H1 (cell line): ENCODE results near the gene GNS. TPM values are rescaled to one million over a fixed set of nuclear protein-coding genes. Genes with fewer than 3 reads are reported as not detected.

ENCODE experiments used
- ATF3 ChIP-seq: IDR thresholded peaks from 2 replicates; pipeline ENCODE4 v1.6.1; 2011; ENCODE audit warnings: low read depth, mild to moderate bottlenecking, low read length; ENCODE audit not compliant: insufficient read depth
- BACH1 ChIP-seq: IDR thresholded peaks from 2 replicates; pipeline ENCODE4 v1.6.1; 2012; ENCODE audit warnings: low read length, improper control_type of control experiment
- CEBPB ChIP-seq: IDR thresholded peaks from 2 replicates; pipeline ENCODE4 v1.6.1; 2012; ENCODE audit warnings: low read depth, low read length
- E2F6 ChIP-seq: IDR thresholded peaks from 2 replicates; pipeline ENCODE4 v1.6.1; 2012; ENCODE audit warnings: inconsistent platforms
- EGR1 ChIP-seq: IDR thresholded peaks from 2 replicates; pipeline ENCODE4 v1.6.1; 2011; ENCODE audit warnings: low read depth, low read length, borderline replicate concordance
- EP300 ChIP-seq, 2 experiments: IDR thresholded peaks; 1 replicate in 1 of 2; 2 replicates in 1 of 2; pipeline ENCODE4 v1.6.1; 2011 to 2012; ENCODE audit warnings: low read depth in 2 of 2, low read length in 2 of 2, mild to moderate bottlenecking in 2 of 2, borderline replicate concordance in 1 of 2, inconsistent platforms in 1 of 2, moderate library complexity in 1 of 2
- FOSL1 ChIP-seq: IDR thresholded peaks from 2 replicates; pipeline ENCODE4 v1.6.1; 2011; ENCODE audit warnings: mild to moderate bottlenecking, low read depth, low read length, moderate library complexity; ENCODE audit not compliant: insufficient read depth
- GABPA ChIP-seq: IDR thresholded peaks from 2 replicates; pipeline ENCODE4 v1.6.1; 2011; ENCODE audit warnings: mild to moderate bottlenecking, low read length, moderate library complexity, borderline replicate concordance; ENCODE audit not compliant: insufficient read depth
- KDM1A ChIP-seq: fragments of 200-600, 300-600 bp; sonication (generic); IDR thresholded peaks from 2 replicates; pipeline ENCODE4 v1.7.1; 2016; ENCODE audit warnings: mild to moderate bottlenecking, low read length, borderline replicate concordance
- MAFK ChIP-seq: IDR thresholded peaks from 2 replicates; pipeline ENCODE4 v1.6.1; 2012; ENCODE audit warnings: low read depth, mild to moderate bottlenecking, improper control_type of control experiment, low read length
- MAX ChIP-seq: IDR thresholded peaks from 2 replicates; pipeline ENCODE4 v1.6.1; 2012; ENCODE audit warnings: inconsistent platforms
- PHF8 ChIP-seq: fragments of 200-600 bp; sonication (generic); conservative IDR thresholded peaks from 2 replicates; pipeline ENCODE4 v1.7.1; 2012; ENCODE audit warnings: low read depth, mild to moderate bottlenecking, inconsistent platforms, low read length, moderate library complexity
- RAD21 ChIP-seq, 2 experiments: IDR thresholded peaks in 1 of 2; conservative IDR thresholded peaks in 1 of 2; 2 replicates each; pipeline ENCODE4 v1.6.1; 2011; ENCODE audit warnings: low read depth in 2 of 2, low read length in 2 of 2, improper control_type of control experiment in 1 of 2, inconsistent platforms in 1 of 2, mild to moderate bottlenecking in 1 of 2, moderate library complexity in 1 of 2
- RNF2 ChIP-seq: fragments of 200-900, 300-1000 bp; sonication (generic); IDR thresholded peaks from 2 replicates; pipeline ENCODE4 v1.7.1; 2016; ENCODE audit warnings: borderline replicate concordance, low read depth, mild to moderate bottlenecking, antibody characterized with exemption, low read length; ENCODE audit not compliant: poor library complexity, severe bottlenecking; ENCODE audit errors: missing control alignments
- SIRT6 ChIP-seq: IDR thresholded peaks from one replicate; pipeline ENCODE4 v1.7.1; 2012; ENCODE audit warnings: low read length, inconsistent platforms
- SP1 ChIP-seq: IDR thresholded peaks from 2 replicates; pipeline ENCODE4 v1.6.1; 2011; ENCODE audit warnings: low read depth, low read length
- SUZ12 ChIP-seq: fragments of 200-600 bp; sonication (generic); IDR thresholded peaks from 2 replicates; pipeline ENCODE4 v1.6.1; 2012; ENCODE audit warnings: mild to moderate bottlenecking, inconsistent platforms, low read length, moderate library complexity, mixed read lengths
- YY1 ChIP-seq: IDR thresholded peaks from 2 replicates; pipeline ENCODE4 v1.6.1; 2011; ENCODE audit warnings: low read depth, mild to moderate bottlenecking, low read length
- ZNF274 ChIP-seq: IDR thresholded peaks from 2 replicates; pipeline ENCODE4 v1.7.0; 2012; ENCODE audit warnings: low read length, borderline replicate concordance; ENCODE audit errors: extremely low read depth
- polyA plus RNA-seq, 7 experiments: library from polyadenylated mRNA; depleted of rRNA in 3 of 7; stranded (reverse) in 5 of 7; unstranded in 2 of 7; fragments of >200 nt in 5 of 7; fragments of 200-250 nt in 2 of 7; gene quantifications; 1 replicate in 5 of 7; 2 replicates in 1 of 7; 4 replicates in 1 of 7; pipeline versions ENCODE4 v1.2.1 to v1.2.3, GENCODE V29; 2011 to 2013; ENCODE audit warnings: missing spikeins in 2 of 7, mixed read lengths in 2 of 7
- total RNA-seq: library from RNA; stranded (reverse); fragmentation: NEBNext Ultra II Directional; extraction: Animal tissue kit (Norgen Biotek cat#: 25700); gene quantifications from 2 replicates; pipeline ENCODE4 v1.2.1, GENCODE V29; 2021
- TF ChIP-seq, protein P1 (sequence below), 3 experiments: IDR thresholded peaks; 1 replicate in 2 of 3; 2 replicates in 1 of 3; pipeline versions ENCODE4 v1.5.1 to v1.6.1; 2011; ENCODE audit warnings: low read length in 3 of 3, mild to moderate bottlenecking in 3 of 3, inconsistent platforms in 2 of 3, low read depth in 1 of 3, moderate library complexity in 1 of 3; ENCODE audit not compliant: insufficient read depth in 1 of 3; ENCODE audit errors: control extremely low read depth in 1 of 3

Gene GNS
- total and polyA plus RNA-seq, 2 of the 8 experiments (the other 6 are each of a cell fraction or from before 2014, with no cell fraction given), result 16.0 to 28.5 TPM

DNA sequence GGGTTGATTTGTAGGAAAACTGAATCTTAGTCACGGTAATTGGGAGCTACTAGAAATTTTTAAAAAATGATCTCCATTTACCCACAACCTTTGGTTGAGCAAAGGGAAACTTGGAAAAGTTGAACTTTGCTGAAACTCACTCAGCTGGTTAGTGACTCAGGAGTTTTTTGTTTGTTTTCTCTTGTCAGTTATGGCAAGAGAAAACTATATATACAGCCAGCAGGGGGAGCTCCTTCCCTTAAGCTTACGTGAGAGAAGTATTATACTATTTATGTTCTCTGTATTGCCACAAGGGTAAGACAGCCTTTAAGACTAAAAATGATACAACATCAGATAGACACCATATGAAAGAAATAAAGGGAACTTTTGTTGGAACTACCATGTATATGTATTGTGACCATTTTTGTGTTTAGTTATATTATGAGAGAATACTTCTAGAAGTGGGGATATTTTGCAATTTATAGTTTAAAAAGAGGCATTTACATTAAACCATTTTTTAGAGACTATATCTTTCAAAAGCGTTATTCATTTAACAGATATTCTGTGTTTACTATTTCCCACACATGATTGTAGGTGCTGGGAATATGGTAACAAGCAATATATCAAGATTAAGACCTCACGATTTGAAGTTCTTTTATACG, 37.1 kb upstream of the GNS start (continued):
- TF ChIP-seq MAFK (peak; percentile 88), SUZ12 (no peak), E2F6 (no peak), EP300 (IDR thresholded peaks at IDR 0.05; ENCODE audit: borderline replicate concordance in 1 of 2, low read depth in 2 of 2, low read length in 2 of 2) (no peak), SP1 (no peak), KDM1A (no peak), GABPA (no peak), YY1 (no peak), FOSL1 (no peak), MAX (no peak), EGR1 (no peak), RNF2 (no peak), CEBPB (no peak), ATF3 (no peak), SIRT6 (no peak), RAD21 (IDR thresholded peaks at IDR 0.05 in 1 of 2, conservative IDR thresholded peaks at IDR 0.05 in 1 of 2; ENCODE audit: low read depth in 2 of 2, low read length in 2 of 2) (peak; percentile 61 to 66), ZNF274 (no peak), BACH1 (peak; percentile 92), PHF8 (no peak)
- TF ChIP-seq, protein P1, sequence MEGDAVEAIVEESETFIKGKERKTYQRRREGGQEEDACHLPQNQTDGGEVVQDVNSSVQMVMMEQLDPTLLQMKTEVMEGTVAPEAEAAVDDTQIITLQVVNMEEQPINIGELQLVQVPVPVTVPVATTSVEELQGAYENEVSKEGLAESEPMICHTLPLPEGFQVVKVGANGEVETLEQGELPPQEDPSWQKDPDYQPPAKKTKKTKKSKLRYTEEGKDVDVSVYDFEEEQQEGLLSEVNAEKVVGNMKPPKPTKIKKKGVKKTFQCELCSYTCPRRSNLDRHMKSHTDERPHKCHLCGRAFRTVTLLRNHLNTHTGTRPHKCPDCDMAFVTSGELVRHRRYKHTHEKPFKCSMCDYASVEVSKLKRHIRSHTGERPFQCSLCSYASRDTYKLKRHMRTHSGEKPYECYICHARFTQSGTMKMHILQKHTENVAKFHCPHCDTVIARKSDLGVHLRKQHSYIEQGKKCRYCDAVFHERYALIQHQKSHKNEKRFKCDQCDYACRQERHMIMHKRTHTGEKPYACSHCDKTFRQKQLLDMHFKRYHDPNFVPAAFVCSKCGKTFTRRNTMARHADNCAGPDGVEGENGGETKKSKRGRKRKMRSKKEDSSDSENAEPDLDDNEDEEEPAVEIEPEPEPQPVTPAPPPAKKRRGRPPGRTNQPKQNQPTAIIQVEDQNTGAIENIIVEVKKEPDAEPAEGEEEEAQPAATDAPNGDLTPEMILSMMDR (IDR thresholded peaks at IDR 0.05; ENCODE audit: control extremely low read depth in 1 of 3, insufficient read depth in 1 of 3, low read depth in 1 of 3, low read length in 3 of 3), result peak in 2 of 3 experiments; percentile 65; a peak in 2 of 4 replicates
